HG02840 (cell line): ENCODE results near the gene PSMG3.
"Not testable (repeated sequence)": the region's sequence is repeated elsewhere in the genome, so short reads cannot be mapped to it uniquely, and the experiment has no call there.

ENCODE experiments used
- ATAC-seq: cut with Tn5 transposase; IDR thresholded peaks from one replicate; pipeline ENCODE4 v1.9.1; 2021; ENCODE audit warnings: mild to moderate bottlenecking, moderate library complexity, moderate number of reproducible peaks; ENCODE audit not compliant: unreplicated experiment, low FRiP score

Gene PSMG3

DNA sequence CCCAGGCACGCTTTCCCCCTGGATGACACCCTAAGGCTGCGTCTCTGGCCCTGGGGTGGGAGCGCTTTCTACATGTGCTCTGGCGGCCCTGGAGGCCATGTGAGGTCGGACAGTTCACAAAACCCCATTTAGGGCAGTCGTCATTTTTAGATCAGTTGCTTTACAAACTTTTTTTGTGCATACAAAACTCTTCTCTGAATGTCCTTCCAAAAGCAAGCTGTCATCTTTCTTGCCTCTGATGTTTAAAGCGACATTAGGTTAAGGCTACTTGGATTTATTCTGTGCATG lies 33.4 kb downstream of the PSMG3 start:
- ATAC-seq, result no peak

DNA sequence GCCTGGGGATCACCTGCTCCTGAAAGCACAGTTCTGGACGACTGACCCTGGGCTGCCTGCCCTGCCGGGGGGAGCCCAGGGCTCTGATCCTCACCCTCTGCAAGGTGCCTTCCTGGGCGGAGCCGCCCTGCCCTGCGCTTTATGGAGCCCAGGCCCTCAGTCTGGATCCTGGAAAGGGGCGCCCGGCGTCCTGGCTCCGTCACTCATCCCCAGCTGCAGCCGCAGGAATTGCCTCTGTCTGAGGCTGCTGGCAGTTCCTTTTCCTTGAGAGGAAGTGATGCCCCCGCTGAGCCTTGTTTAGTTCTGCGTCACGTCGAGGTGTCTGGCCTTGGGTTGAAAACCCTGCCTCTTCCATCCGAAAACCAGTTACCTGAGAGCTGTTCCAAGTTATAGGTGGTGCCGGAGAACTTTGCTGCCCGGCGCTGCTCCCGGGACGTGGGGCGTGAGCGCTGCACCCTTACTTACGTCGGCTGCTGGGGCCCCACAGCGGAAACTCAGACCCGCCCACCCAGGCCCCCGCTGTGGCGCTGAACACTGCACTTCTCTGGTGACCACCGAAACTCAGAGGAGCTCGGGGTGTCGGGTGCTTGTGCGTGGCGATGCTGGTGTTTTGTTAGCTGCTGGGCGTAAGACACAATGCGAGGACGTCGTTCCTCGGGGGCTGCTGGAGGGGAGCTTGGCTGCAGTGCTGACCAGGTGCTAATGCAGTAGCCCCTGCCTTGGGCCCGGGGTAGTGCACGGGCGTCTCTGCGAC lies 34.0 kb downstream of the PSMG3 start:
- ATAC-seq, result no peak

GRCh38 chr7:1535100-1535458 lies 34.8 kb downstream of the PSMG3 start:
- no peak for ATAC-seq

GRCh38 chr7:1534330-1535099 lies 35.3 kb downstream of the PSMG3 start:
- no peak for ATAC-seq

- ATAC-seq, result no peak
Measured at GRCh38 chr7:1533547-1534329, 36.1 kb downstream of the PSMG3 start.

GRCh38 chr7:1533255-1533546 lies 36.6 kb downstream of the PSMG3 start:
- ATAC-seq, result no peak

GRCh38 chr7:1532456-1533254 lies 37.2 kb downstream of the PSMG3 start:
- ATAC-seq, result no peak

DNA sequence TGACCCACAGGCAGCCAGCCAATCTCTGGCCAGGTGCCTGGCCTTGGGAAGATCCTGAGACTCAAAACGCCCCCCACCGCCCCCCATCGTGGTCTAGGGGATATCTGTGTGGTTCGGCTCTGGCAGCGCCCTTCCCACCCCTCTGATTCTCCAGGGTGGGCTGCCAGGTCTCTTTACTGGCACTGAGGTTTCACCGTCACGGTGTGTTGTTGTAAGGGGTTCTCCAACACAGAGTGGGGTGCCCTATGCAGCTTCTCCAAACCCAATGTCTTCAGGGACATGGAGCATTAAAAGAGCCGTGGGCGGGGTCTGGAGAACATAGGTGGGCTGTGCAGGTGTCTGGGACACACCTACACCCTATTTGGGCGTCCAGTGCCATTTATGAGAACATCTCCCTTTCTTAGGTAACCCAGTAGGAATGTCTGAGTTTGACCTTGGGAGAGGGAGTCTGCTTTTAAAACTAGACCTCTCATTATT lies 37.8 kb downstream of the PSMG3 start:
- no peak for ATAC-seq

GRCh38 chr7:1531263-1531978 lies 38.4 kb downstream of the PSMG3 start:
- ATAC-seq, result peak; percentile 14

DNA sequence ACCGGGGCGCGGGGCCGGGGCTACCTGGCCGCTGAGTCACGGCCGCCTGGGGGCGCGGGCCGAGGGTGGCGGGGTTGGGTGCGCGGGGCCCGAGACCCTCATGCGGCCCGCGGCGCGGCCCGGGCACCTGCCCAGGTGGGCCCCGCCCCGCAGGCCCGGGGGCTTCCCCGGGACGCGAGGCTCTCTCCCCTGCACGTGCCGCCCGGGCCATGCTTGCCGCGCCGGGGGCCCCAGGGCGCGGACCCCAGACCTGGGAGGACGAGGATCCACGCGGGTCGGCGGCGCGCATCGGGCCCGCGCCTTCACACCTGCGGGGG lies 38.9 kb downstream of the PSMG3 start:
- ATAC-seq, result peak; percentile 5

- no peak for ATAC-seq
Measured at GRCh38 chr7:1529383-1530116, 40.3 kb downstream of the PSMG3 start.

DNA sequence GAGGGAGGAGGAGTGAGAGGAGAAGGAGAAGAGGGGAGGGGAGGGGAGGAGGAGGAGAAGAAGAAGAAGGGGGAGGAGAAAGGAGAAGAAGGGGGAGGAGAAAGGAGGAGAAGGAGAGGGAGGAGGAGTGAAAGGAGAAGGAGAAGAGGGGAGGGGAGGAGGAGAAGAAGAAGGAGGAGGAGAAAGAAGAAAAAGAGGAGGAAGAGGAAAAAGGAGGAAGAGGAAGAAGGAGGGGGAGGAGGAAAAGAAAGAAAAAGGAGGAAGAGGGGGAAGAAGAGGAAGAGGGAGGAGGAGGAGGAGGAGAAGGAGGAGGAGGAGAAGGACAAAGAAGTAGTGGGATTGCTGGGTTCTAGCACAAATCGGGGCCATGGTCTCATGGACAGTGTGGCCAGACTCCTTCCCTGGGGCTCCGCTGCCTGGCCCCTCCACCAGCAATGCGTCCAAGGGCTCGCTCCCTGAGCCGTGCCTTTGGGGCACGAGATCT lies 43.5 kb downstream of the PSMG3 start:
- no peak for ATAC-seq

GRCh38 chr7:1525409-1525808 lies 44.4 kb downstream of the PSMG3 start:
- ATAC-seq, result no peak

GRCh38 chr7:1523844-1524243 lies 46.0 kb downstream of the PSMG3 start:
- no peak for ATAC-seq

DNA sequence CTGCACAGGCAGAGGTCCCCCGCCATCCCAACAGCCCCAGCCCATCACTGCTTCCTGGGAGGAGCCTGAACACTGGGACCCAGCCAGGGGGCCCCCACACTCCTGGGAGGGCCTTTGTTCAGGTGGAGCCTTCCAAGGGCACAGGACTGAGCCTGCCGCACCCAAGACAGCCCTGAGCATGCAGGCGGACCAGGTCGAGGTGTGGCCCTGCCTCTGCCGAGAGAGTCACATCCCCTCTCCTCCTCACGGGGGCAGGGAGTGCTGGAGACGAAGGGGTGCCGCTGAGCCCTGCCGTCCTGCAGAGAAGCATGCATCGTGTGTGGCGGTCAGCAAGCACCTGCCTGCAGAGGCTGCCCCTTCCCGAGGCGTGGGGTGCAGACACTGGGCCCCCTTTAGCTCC lies 46.6 kb downstream of the PSMG3 start:
- no peak for ATAC-seq

- no peak for ATAC-seq
Measured at GRCh38 chr7:1521456-1521855, 48.4 kb downstream of the PSMG3 start.

DNA sequence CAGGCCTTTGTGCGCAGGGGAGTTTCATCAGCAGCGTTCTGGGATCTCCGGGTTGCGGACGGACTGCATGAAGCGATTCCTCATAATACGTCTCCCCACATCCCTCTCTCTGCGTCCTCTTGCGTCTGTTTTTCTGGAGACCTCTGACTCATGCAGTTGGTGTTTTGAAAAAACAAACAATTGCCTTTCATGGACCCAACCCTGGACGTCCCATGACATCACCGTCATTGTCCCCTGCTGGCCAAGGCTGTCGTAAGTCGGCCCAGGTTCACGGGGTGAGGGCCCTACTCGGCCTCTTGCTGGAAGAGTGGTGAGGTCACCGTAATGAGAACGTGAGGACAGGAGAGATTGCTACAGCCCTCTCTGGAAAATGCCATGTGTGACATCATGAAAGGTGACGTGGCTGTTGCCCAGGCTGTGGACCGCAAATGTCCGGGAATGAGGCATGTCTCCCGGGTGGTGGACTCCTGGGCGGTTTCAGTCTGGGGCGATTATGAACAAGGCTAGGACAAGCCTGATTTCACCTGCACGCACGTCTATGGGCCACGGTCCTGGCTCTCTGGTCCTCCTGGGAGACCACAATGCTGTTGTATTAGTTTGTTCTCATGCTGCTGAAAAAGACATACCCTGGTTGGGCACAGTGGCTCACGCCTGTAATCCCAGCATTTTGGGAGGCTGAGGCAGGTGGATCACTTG lies 49.1 kb downstream of the PSMG3 start:
- no peak for ATAC-seq

DNA sequence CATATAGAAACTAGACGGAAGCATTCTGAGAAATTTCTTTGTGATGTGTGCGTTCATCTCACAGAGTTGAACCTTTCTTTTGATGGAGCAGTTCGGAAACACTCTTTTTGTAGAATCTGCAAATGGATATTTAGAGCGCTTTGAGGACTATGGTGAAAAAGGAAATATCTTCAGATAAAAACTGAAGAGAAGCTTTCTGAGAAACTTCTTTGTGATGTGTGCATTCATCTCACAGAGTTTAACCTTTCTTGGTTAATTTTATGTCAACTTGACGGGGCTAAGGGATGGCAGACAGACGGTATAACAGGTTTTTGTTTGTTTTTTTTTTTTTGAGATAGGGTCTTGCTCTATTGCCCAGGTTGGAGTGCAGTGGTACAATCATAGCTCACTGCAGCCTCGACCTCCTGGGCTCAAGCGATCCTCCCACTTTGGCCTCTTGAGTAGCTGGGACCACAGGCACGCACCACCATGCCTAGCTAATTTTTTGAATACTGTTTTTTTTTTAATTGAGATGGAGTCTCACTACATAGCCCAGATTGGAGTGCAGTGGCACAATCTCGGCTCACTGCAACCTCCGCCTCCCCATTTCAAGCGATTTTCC lies 50.4 kb downstream of the PSMG3 start:
- ATAC-seq, result not testable (repeated sequence)
